ENCODE measurements around the gene SDF2L1. TPM values are rescaled to one million over a fixed set of nuclear protein-coding genes. Genes with fewer than 3 reads are reported as not detected.

Gene SDF2L1
- total and polyA plus RNA-seq, 2 donors (not counting 3 experiments of a cell fraction or from before 2014, with no cell fraction given), result 66.7 to 79.5 TPM

- Histone ChIP-seq H3K4me1 (ENCODE audit: control insufficient read depth, extremely low read depth, insufficient read depth, low read length) (peaks cover 17% of the 10 kb centered on the region), H3K36me3 (ENCODE audit: control insufficient read depth in 2 of 2, extremely low read depth in 1 of 2, insufficient read depth in 2 of 2, low read length in 2 of 2) (peaks cover 3 to 11% of the 10 kb centered on the region in 2 experiments), H3K9me1 (replicated peaks; ENCODE audit: control insufficient read depth, extremely low read depth, insufficient read depth, low read length) (no peaks in the 10 kb centered on the region), H3K27me3 (ENCODE audit: control insufficient read depth in 2 of 2, insufficient read depth in 2 of 2, low read length in 2 of 2) (no peaks in the 10 kb centered on the region), H3K4me3 (replicated peaks in 1 of 3; ENCODE audit: insufficient read depth in 1 of 3, low read depth in 1 of 3, low read length in 3 of 3) (no peak overlapping the region), H3K79me2 (ENCODE audit: control insufficient read depth, insufficient read depth, low read length) (peaks cover 19% of the 10 kb centered on the region), H3K27ac (ENCODE audit: insufficient read depth, low read depth, low read length) (no peak overlapping the region), H3K9ac (replicated peaks; ENCODE audit: extremely low read depth, insufficient read depth, low read length) (no peak overlapping the region), H3K9me3 (replicated peaks; ENCODE audit: control insufficient read depth, insufficient read depth, low read length) (no peaks in the 10 kb centered on the region), H4K20me1 (replicated peaks; ENCODE audit: control insufficient read depth, extremely low read depth, insufficient read depth, low read length) (no peaks in the 10 kb centered on the region), H3K4me2 (ENCODE audit: insufficient read depth, low read length) (no peak overlapping the region), H2AFZ (ENCODE audit: low read depth, low read length) (no peak overlapping the region)
- dilution Hi-C loops (cut with MboI; ENCODE audit: extremely low pct_ligation_motif_present, low sequenced_read_pairs), result no loop called here
- DNase-seq (ENCODE audit: low read depth, low spot score) (peak; percentile 76), FAIRE-seq (peak; percentile 98)
- CTCF ChIA-PET, result interaction anchor here (0.6 to 2.8 kb wide), 21 partner anchors 9 to 761 kb away, joined by 3 to 15 read pairs (median 4); no protein-coding TSS in a partner anchor
- TF ChIP-seq JUN (IDR thresholded peaks at IDR 0.05; ENCODE audit: borderline replicate concordance, insufficient read depth, insufficient read length, low read depth) (no peak), MYC (IDR thresholded peaks at IDR 0.05; ENCODE audit: low read depth, low read length) (no peak), CTCF (IDR thresholded peaks at IDR 0.05; ENCODE audit: extremely low read depth in 1 of 2, insufficient read depth in 1 of 2, low read depth in 1 of 2, low read length in 2 of 2) (peak; percentile 81 to 86)
- POLR2A ChIA-PET, result no interaction called here
- intact Hi-C loops (cut with micrococcal nuclease), result no loop called here
- BruUV-seq (replicated peaks), result no TSS peak
These were observed 4.8 kb downstream of the SDF2L1 start for GRCh38 chr22:21646608-21647590.

GRCh38 chr22:21650280-21650679 is 8.2 kb downstream of the SDF2L1 start:
- Histone ChIP-seq H3K27me3 (ENCODE audit: control insufficient read depth in 2 of 2, insufficient read depth in 2 of 2, low read length in 2 of 2) (no peaks in the 10 kb centered on the region), H3K4me1 (ENCODE audit: control insufficient read depth, extremely low read depth, insufficient read depth, low read length) (peaks cover 17% of the 10 kb centered on the region), H3K9ac (replicated peaks; ENCODE audit: extremely low read depth, insufficient read depth, low read length) (no peak overlapping the region), H2AFZ (ENCODE audit: low read depth, low read length) (no peak overlapping the region), H4K20me1 (replicated peaks; ENCODE audit: control insufficient read depth, extremely low read depth, insufficient read depth, low read length) (no peaks in the 10 kb centered on the region), H3K79me2 (ENCODE audit: control insufficient read depth, insufficient read depth, low read length) (peaks cover 19% of the 10 kb centered on the region), H3K4me3 (replicated peaks in 1 of 3; ENCODE audit: insufficient read depth in 1 of 3, low read depth in 1 of 3, low read length in 3 of 3) (no peak overlapping the region), H3K9me1 (replicated peaks; ENCODE audit: control insufficient read depth, extremely low read depth, insufficient read depth, low read length) (no peaks in the 10 kb centered on the region), H3K27ac (ENCODE audit: insufficient read depth, low read depth, low read length) (no peak overlapping the region), H3K9me3 (replicated peaks; ENCODE audit: control insufficient read depth, insufficient read depth, low read length) (no peaks in the 10 kb centered on the region), H3K4me2 (ENCODE audit: insufficient read depth, low read length) (no peak overlapping the region), H3K36me3 (ENCODE audit: control insufficient read depth in 2 of 2, extremely low read depth in 1 of 2, insufficient read depth in 2 of 2, low read length in 2 of 2) (peaks cover 3 to 8% of the 10 kb centered on the region in 2 experiments)
- DNase-seq (ENCODE audit: low read depth, low spot score), result no peak
- CTCF ChIA-PET, result no interaction called here
- BruUV-seq (replicated peaks), result no TSS peak
- POLR2A ChIA-PET, result no interaction called here
- intact Hi-C loops (cut with micrococcal nuclease), result loop anchor here (10.0 kb wide), 1 partner anchor 165 kb away; no protein-coding TSS in a partner anchor
- dilution Hi-C loops (cut with MboI; ENCODE audit: extremely low pct_ligation_motif_present, low sequenced_read_pairs), result no loop called here
- TF ChIP-seq CTCF (IDR thresholded peaks at IDR 0.05; ENCODE audit: extremely low read depth in 1 of 2, insufficient read depth in 1 of 2, low read depth in 1 of 2, low read length in 2 of 2) (no peak), POLR2A (IDR thresholded peaks at IDR 0.05; ENCODE audit: low read depth, low read length) (no peak), JUN (IDR thresholded peaks at IDR 0.05; ENCODE audit: borderline replicate concordance, insufficient read depth, insufficient read length, low read depth) (no peak), FOS (IDR thresholded peaks at IDR 0.05; ENCODE audit: borderline replicate concordance, insufficient read depth, low read length) (no peak), MAX (IDR thresholded peaks at IDR 0.05; ENCODE audit: insufficient read depth, insufficient read length) (no peak), POLR2AphosphoS5 (IDR thresholded peaks at IDR 0.05; ENCODE audit: insufficient read depth, low read depth, low read length) (no peak), GATA2 (IDR thresholded peaks at IDR 0.05; ENCODE audit: insufficient read depth, insufficient read length, low read depth, low read length) (no peak), EZH2 (IDR thresholded peaks at IDR 0.05; ENCODE audit: borderline replicate concordance, low read depth, low read length, severe bottlenecking) (no peak), MYC (IDR thresholded peaks at IDR 0.05; ENCODE audit: low read depth, low read length) (no peak)
- FAIRE-seq, result no peak
